CD14-positive monocyte (primary cell): ENCODE data around the gene YPEL4. TPM values are rescaled to one million over a fixed set of nuclear protein-coding genes. Genes with fewer than 3 reads are reported as not detected.

Experiments
- DNase-seq, 3 donors: peaks; one replicate each; pipeline ENCODE4 v3.0.0-alpha.2; 2011 to 2022
- H2AFZ ChIP-seq: 2 replicates; pipeline ENCODE4 v1.6.0; 2012; ENCODE audit warnings: mild to moderate bottlenecking, low read depth, low read length, inconsistent platforms; ENCODE audit not compliant: insufficient read depth, poor library complexity, severe bottlenecking
- H3K27ac ChIP-seq, 2 donors: 1 replicate in 1 of 2; 2 replicates in 1 of 2; pipeline ENCODE4 v1.5.1; 2012 to 2013; ENCODE audit warnings: low read length in 2 of 2, control low read depth in 1 of 2, inconsistent platforms in 1 of 2, low read depth in 1 of 2, mild to moderate bottlenecking in 1 of 2
- H3K27me3 ChIP-seq, 2 donors: one replicate each; pipeline versions ENCODE4 v1.6.0 to v1.6.1; 2011 to 2013; ENCODE audit warnings: low read length in 2 of 2; ENCODE audit not compliant: control insufficient read depth in 2 of 2, insufficient read depth in 2 of 2
- H3K36me3 ChIP-seq, 2 donors: replicated peaks in 1 of 2; 1 replicate in 1 of 2; 2 replicates in 1 of 2; pipeline versions ENCODE4 v1.5.1 to v1.6.1; 2012 to 2013; ENCODE audit warnings: low read length in 2 of 2, control low read depth in 1 of 2, inconsistent platforms in 1 of 2, mild to moderate bottlenecking in 1 of 2; ENCODE audit not compliant: insufficient read depth in 2 of 2, control insufficient read depth in 1 of 2
- H3K4me1 ChIP-seq, 2 donors: 1 replicate in 1 of 2; 2 replicates in 1 of 2; pipeline versions ENCODE4 v1.5.1 to v1.6.1; 2012 to 2013; ENCODE audit warnings: low read length in 2 of 2, control low read depth in 1 of 2, inconsistent platforms in 1 of 2, mild to moderate bottlenecking in 1 of 2, moderate library complexity in 1 of 2; ENCODE audit not compliant: insufficient read depth in 2 of 2, control insufficient read depth in 1 of 2
- H3K4me2 ChIP-seq: replicated peaks from 2 replicates; pipeline ENCODE3; 2012; ENCODE audit warnings: low read length, moderate library complexity, mild to moderate bottlenecking; ENCODE audit not compliant: poor library complexity, severe bottlenecking; ENCODE audit errors: extremely low read depth
- H3K4me3 ChIP-seq, 3 experiments: fragments of 200-600 bp in 1 of 3; sonication (generic) in 1 of 3; replicated peaks in 1 of 3; 1 replicate in 2 of 3; 2 replicates in 1 of 3; pipeline ENCODE4 v1.5.1; 2011 to 2013; ENCODE audit warnings: low read length in 3 of 3, mild to moderate bottlenecking in 3 of 3, control low read depth in 2 of 3, low read depth in 2 of 3, inconsistent platforms in 1 of 3, moderate library complexity in 1 of 3
- H3K79me2 ChIP-seq: 2 replicates; pipeline ENCODE4 v1.6.0; 2012; ENCODE audit warnings: mild to moderate bottlenecking, control low read depth, inconsistent platforms, low read length, moderate library complexity; ENCODE audit not compliant: insufficient read depth
- H3K9ac ChIP-seq: 2 replicates; pipeline ENCODE4 v1.6.0; 2017; ENCODE audit warnings: low read length, mild to moderate bottlenecking; ENCODE audit not compliant: insufficient read depth, poor library complexity, severe bottlenecking
- H3K9me3 ChIP-seq, 2 donors: replicated peaks in 1 of 2; 1 replicate in 1 of 2; 2 replicates in 1 of 2; pipeline versions ENCODE4 v1.5.1 to v1.6.1; 2012 to 2013; ENCODE audit warnings: low read length in 2 of 2, control low read depth in 1 of 2; ENCODE audit not compliant: control insufficient read depth in 1 of 2, insufficient read depth in 1 of 2
- H4K20me1 ChIP-seq: 2 replicates; pipeline ENCODE4 v1.6.0; 2012; ENCODE audit warnings: mild to moderate bottlenecking, low read length, control low read depth, moderate library complexity; ENCODE audit not compliant: insufficient read depth
- H3K27ac Mint-ChIP-seq, 7 donors: one replicate each; pipeline ENCODE4 v1.8.0; 2020; ENCODE audit warnings: mild to moderate bottlenecking in 7 of 7, mixed read lengths in 7 of 7, moderate library complexity in 6 of 7, inconsistent platforms in 2 of 7
- H3K27me3 Mint-ChIP-seq, 3 donors: one replicate each; pipeline ENCODE4 v1.8.0; 2021 to 2022; ENCODE audit warnings: low read depth in 3 of 3, mild to moderate bottlenecking in 3 of 3, mixed read lengths in 3 of 3, moderate library complexity in 3 of 3, inconsistent platforms in 1 of 3
- H3K36me3 Mint-ChIP-seq, 2 donors: one replicate each; pipeline ENCODE4 v1.8.0; 2020; ENCODE audit warnings: mixed read lengths in 2 of 2, inconsistent platforms in 1 of 2, mild to moderate bottlenecking in 1 of 2
- H3K4me1 Mint-ChIP-seq: one replicate; pipeline ENCODE4 v1.8.0; 2020; ENCODE audit warnings: mild to moderate bottlenecking, mixed read lengths
- H3K4me3 Mint-ChIP-seq, 2 donors: one replicate each; pipeline ENCODE4 v1.8.0; 2020; ENCODE audit warnings: mild to moderate bottlenecking in 2 of 2, mixed read lengths in 2 of 2, moderate library complexity in 1 of 2
- H3K9me3 Mint-ChIP-seq, 7 donors: one replicate each; pipeline ENCODE4 v1.8.0; 2020 to 2022; ENCODE audit warnings: mixed read lengths in 7 of 7, mild to moderate bottlenecking in 6 of 7, moderate library complexity in 6 of 7, inconsistent platforms in 2 of 7
- WGBS: methylation state at CpG from one replicate; pipeline ENCODE4 v1.1.5; 2013; ENCODE audit warnings: missing lambda C conversion rate; ENCODE audit not compliant: insufficient coverage; 5-methylcytosine and 5-hydroxymethylcytosine counted together
- intact Hi-C, 2 donors: fragments of 100-400 bp; cut with micrococcal nuclease; formaldehyde crosslinking; loops; one replicate each; pipeline versions ENCODE4 v1.15.0 to v1.15.1; 2023
- polyA plus RNA-seq, 3 donors: library from polyadenylated mRNA; depleted of rRNA in 1 of 3; unstranded in 2 of 3; stranded (reverse) in 1 of 3; fragments of 300-500 nt in 2 of 3; fragments of >200 nt in 1 of 3; fragmentation: Illumina TruSeq in 2 of 3; gene quantifications; 1 replicate in 2 of 3; 2 replicates in 1 of 3; pipeline ENCODE4 v1.2.3, GENCODE V29; 2012 to 2021
- TF ChIP-seq, protein P1 (sequence below): fragments of 200-600 bp; IDR thresholded peaks from one replicate; pipeline ENCODE4 v1.8.0; 2022; ENCODE audit warnings: antibody characterized with exemption, mild to moderate bottlenecking

YPEL4 gene
- polyA plus RNA-seq, 3 donors = 0.36 to 0.56 TPM; not detected in 1

DNA sequence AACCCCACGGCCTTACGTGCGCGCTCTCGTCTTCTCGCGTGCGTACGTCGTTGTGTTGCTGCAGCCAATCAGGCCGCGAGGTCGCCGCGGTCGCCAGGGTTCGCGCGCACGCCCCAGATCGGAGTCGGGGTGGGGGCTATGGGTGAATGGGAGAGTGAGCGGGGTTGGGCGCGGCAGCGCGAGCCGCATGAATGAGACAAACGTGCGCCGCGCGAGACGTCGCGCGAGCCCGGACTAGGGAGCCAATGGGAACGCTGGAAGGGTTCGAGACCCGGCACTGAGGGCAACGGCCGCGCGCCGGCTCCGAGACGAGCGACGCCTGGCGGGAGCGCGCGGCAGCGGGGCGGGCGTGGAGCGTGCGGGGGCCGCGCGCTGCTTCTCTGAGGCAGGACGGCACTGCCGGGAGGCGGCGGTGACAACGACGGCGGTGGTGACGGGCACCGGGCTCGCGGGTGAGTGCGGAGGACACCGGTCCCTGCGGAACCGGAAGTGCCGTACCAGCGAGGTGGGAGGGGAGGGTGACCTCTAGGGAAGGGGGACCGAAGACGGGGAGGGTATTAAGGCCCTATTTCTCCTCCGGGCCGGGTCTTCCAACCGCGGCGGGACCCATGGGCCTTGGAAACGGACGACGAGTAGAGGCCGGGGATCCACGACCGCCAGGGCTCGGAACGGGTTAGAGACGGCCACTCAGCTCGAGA, 18.2 kb upstream of the YPEL4 start, which contains the start of gene ZDHHC5:
TSS of gene ZDHHC5 (plus strand) at position 379 of the 698 bp plus-strand sequence. CDS start 4,977 bp downstream, outside the sequence.
- under 1% methylated on average over 93 of the region's 96 CpGs for WGBS
- peaks cover 28% of the 10 kb centered on the region for H3K4me1 Mint-ChIP-seq
- TF ChIP-seq, protein P1, sequence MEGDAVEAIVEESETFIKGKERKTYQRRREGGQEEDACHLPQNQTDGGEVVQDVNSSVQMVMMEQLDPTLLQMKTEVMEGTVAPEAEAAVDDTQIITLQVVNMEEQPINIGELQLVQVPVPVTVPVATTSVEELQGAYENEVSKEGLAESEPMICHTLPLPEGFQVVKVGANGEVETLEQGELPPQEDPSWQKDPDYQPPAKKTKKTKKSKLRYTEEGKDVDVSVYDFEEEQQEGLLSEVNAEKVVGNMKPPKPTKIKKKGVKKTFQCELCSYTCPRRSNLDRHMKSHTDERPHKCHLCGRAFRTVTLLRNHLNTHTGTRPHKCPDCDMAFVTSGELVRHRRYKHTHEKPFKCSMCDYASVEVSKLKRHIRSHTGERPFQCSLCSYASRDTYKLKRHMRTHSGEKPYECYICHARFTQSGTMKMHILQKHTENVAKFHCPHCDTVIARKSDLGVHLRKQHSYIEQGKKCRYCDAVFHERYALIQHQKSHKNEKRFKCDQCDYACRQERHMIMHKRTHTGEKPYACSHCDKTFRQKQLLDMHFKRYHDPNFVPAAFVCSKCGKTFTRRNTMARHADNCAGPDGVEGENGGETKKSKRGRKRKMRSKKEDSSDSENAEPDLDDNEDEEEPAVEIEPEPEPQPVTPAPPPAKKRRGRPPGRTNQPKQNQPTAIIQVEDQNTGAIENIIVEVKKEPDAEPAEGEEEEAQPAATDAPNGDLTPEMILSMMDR = peak; percentile 53
- Histone ChIP-seq H3K9me3 (no peaks in the 10 kb centered on the region), H3K27me3 (no peaks in the 10 kb centered on the region), H2AFZ (peak within 1 kb of the TSS; percentile 96), H3K36me3 (peaks cover 15 to 21% of the 10 kb centered on the region in 2 donors), H4K20me1 (peaks cover 46% of the 10 kb centered on the region), H3K27ac (peak within 1 kb of the TSS; percentile 98 to 99), H3K9ac (peak within 1 kb of the TSS; percentile 99), H3K4me1 (peaks cover 22 to 28% of the 10 kb centered on the region in 2 donors), H3K4me2 (peak within 1 kb of the TSS; percentile 90), H3K79me2 (peaks cover 49% of the 10 kb centered on the region), H3K4me3 (peak within 1 kb of the TSS; percentile 74 to 99 (median 90))
- peak within 1 kb of the TSS; percentile 96 to 97 for H3K4me3 Mint-ChIP-seq
- no peaks in the 10 kb centered on the region for H3K27me3 Mint-ChIP-seq
- DNase-seq = peak; percentile 95 to 100 (median 100)
- H3K9me3 Mint-ChIP-seq = peaks cover 0 to 2% (median 0%) of the 10 kb centered on the region in 7 donors
- intact Hi-C loops = loop anchor here (1.0 to 10.0 kb wide), 6 partner anchors 11 to 907 kb away; partner anchors contain the start of genes MED19 (in 2 of the 2), TMX2 (in 2 of the 2), CLP1 (in 1 of the 2) and LPXN (in 1 of the 2)
- H3K27ac Mint-ChIP-seq = peak within 1 kb of the TSS; percentile 99 to 100 (median 100)
- H3K36me3 Mint-ChIP-seq = peaks cover 16 to 18% of the 10 kb centered on the region in 2 donors

DNA sequence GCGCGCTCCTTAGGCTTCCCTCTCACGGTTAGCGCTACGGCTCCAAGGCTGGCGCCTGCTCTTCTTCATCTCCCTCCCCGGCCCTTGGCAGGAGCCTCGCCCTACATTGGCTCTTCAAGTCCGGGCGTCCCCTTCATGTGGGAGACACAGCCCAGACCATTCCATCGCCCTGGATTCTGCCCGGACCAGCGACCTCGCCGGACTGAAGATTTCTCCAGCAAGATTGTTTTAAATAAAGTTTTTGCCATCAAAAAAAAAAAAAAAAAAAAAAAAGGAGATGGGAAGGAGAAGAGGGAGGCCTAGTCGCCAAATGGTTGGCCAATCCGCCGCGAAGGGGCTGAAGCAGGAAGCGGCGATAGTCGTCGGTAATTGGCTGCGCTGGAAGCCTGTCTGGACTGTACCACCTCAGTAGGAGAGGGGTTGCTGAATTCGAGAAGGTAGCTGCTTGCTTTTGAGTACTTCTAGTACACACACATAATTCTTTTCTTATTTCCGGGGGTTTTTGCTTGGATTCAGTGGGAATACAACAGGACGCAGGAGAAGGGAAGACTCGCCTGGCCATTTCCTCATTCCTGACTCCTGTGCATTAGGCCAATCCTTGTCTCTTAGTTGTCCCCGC, 17.5 kb upstream of the YPEL4 start:
- H3K27me3 Mint-ChIP-seq = no peaks in the 10 kb centered on the region
- Histone ChIP-seq H3K79me2 (peaks cover 42% of the 10 kb centered on the region), H3K27ac (peak overlapping the region; percentile 98 to 99), H3K9me3 (no peaks in the 10 kb centered on the region), H3K4me2 (peak overlapping the region; percentile 90), H4K20me1 (peaks cover 39% of the 10 kb centered on the region), H3K4me1 (peaks cover 22 to 28% of the 10 kb centered on the region in 2 donors), H3K36me3 (peaks cover 15 to 21% of the 10 kb centered on the region in 2 donors), H2AFZ (peak overlapping the region; percentile 96), H3K4me3 (peak overlapping the region; percentile 74 to 99 (median 90)), H3K9ac (peak overlapping the region; percentile 99), H3K27me3 (no peaks in the 10 kb centered on the region)
- H3K36me3 Mint-ChIP-seq = peaks cover 16 to 18% of the 10 kb centered on the region in 2 donors
- H3K9me3 Mint-ChIP-seq = peaks cover 0 to 2% (median 0%) of the 10 kb centered on the region in 7 donors
- intact Hi-C loops = loop anchor here (1.0 to 10.0 kb wide), 6 partner anchors 10 to 908 kb away; partner anchors contain the start of genes CLP1 (in 1 of the 2), LPXN (in 1 of the 2), MED19 (in 1 of the 2) and TMX2 (in 1 of the 2)
- DNase-seq = peak; percentile 98 to 99 (median 98)
- H3K4me3 Mint-ChIP-seq = peak overlapping the region; percentile 96 to 97
- peak overlapping the region; percentile 99 to 100 (median 100) for H3K27ac Mint-ChIP-seq
- TF ChIP-seq, protein P1 = no peak
- peaks cover 28% of the 10 kb centered on the region for H3K4me1 Mint-ChIP-seq
- WGBS = 0% methylated on average over 14 of the region's 29 CpGs
